ENCODE results near the gene KCNK16.

KCNK16 gene

GRCh38 chr6:39322306-39322850, at the start of gene KCNK16:
Gene KCNK16 (minus strand): TSS chr6:39322702. CDS start chr6:39322540, 162 bp downstream.
- peak; percentile 56 for DNase-seq

- DNase-seq = no peak
These were observed 47.9 kb upstream of the KCNK16 start for GRCh38 chr6:39370390-39370789.

DNA sequence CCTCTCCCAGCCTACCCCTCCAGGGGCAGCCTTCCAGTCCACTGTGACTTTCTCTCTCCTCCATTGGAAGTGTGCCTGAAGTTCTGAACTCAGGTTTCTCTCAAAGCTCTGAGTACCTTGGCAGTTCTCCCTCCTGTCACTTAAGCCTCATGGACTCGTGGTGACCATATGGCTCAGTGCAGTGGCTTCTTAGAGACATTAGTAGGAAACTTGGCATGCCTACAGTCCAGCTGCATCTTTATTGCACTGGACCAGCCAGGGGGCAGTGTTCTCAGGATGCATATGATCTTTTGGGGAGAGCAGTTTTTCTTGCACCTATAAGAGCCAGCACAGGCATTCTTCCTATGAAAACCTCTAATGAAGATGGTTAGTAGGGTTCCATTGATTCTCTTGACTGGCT, 47.5 kb upstream of the KCNK16 start:
- DNase-seq = no peak

DNA sequence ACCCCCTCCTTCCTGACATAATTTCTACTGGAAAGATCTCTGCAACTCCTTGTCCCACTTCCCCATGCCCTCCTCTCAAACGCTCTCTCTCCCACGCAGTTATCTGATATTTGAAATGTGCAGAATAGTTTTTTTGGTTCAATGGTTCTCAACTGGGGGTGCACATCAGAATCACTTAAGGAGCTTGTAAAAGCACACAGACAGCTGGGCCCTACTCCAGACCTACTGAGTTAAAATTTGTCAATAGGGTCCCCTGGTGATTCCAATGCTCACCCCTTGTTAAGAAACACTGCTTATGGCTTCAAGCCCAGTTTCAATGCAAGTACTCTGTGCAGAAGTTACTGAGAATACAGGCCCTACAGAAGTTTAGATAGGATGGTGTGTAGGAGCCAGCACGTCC, 45.2 kb upstream of the KCNK16 start:
- DNase-seq = no peak

- DNase-seq = peak; percentile 41
These were observed 44.6 kb upstream of the KCNK16 start for GRCh38 chr6:39366931-39367618.

DNA sequence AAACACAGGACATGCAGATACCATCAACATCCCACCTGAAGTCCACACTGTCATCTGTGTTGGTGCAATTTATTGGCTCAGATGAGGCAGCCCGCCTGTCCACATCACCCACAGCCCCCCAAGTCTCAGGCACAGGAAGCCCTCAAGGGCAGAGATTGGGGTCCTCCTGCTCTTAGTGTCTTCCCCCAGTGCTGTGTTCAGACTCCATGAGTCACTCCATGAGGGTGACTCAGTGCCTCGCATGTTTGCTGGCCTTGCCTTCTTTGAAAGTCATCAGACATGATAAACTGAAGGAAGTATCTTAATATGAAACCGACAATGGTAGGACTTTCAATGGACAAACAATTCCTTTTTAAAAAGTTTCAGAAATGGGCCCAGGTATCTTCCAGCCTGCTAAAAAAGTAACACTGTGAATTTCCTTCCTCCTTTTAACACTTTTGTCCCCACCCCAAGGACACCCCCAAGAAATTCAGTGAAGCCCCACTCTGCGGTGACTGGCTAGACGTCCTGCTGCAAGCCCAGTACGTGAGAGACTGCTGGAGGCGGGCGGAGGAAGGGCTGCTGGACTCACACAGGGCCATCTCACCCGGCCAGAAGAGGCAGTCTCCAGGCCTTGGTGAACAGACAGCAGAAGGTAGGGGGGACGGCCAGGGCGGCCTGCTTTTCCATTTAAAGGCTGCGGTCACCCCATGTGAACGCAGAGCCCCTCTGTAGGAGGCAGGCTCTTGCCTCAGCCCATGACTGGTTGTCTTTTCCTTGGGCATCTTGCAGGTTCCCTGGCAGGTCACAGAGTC, 43.0 kb upstream of the KCNK16 start:
- peak; percentile 44 for DNase-seq

- DNase-seq = no peak
These were observed 40.8 kb upstream of the KCNK16 start for GRCh38 chr6:39363280-39363679.

GRCh38 chr6:39362487-39362865, 40.0 kb upstream of the KCNK16 start:
- DNase-seq = peak; percentile 57

- peak; percentile 87 for DNase-seq
These were observed 39.4 kb upstream of the KCNK16 start for GRCh38 chr6:39361657-39362486.

- DNase-seq = no peak
These were observed 37.9 kb upstream of the KCNK16 start for GRCh38 chr6:39360378-39360777.

DNA sequence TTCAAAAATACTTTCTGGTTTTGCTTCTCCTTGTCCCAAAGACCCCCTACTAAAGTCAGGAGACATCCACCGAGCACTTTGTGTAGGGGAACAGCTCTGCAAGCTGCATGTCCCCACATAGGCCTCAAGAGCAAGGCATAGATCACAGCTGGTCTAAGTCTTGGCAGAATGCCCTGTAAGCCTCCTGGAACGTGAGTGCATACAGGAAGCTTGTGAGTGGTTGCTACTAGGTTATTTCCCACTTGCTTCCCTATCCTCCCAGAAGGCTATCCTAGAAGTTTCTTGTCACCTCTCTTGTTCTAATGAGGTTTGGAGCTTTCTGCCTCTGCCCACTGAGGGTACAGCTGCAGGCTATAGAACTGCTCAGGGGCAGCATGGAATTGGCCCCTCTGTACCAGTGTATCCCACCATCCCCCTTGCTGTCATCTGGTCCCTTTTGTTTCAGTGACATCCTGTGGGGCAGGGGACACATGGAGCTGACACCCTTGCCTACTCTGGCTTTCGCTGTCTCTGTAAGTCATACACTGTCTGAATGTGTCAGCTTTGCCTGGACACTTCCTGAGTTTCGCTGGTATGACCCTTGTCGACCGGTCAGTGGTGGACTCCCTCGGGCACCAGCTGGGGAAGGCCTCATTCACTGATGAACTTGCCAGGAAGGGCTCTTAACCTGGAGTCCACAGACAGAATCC, 35.6 kb upstream of the KCNK16 start:
- peak; percentile 92 for DNase-seq

DNA sequence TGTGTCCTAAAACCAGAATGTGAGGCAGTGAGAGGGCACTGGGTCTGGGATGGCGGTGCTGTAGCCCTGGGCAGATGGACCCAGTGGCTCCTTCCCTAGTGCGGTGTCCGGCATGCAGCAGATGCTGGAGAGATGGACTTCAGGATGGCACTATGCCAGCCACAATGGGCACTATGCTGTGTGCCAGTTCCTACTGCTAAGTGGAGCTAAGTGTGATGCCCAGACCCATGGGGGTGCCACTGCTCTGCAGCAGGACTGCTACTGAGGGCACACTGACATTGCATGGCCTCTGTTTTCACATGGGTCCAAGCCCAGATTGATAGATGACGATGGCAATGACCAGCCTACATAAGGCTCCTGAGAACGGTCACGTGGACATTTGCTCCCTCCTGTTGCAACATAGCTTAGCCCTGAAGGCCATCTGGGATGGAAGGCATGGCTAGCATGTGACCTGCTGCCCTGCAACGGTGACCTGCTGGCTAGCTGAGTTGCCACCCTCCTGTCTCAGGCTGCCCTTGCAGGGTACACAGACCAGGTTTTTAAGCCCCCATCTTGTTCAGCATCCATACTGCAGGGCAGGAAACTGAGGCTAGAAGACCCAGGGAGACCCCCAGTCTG, 31.3 kb upstream of the KCNK16 start:
- no peak for DNase-seq

DNA sequence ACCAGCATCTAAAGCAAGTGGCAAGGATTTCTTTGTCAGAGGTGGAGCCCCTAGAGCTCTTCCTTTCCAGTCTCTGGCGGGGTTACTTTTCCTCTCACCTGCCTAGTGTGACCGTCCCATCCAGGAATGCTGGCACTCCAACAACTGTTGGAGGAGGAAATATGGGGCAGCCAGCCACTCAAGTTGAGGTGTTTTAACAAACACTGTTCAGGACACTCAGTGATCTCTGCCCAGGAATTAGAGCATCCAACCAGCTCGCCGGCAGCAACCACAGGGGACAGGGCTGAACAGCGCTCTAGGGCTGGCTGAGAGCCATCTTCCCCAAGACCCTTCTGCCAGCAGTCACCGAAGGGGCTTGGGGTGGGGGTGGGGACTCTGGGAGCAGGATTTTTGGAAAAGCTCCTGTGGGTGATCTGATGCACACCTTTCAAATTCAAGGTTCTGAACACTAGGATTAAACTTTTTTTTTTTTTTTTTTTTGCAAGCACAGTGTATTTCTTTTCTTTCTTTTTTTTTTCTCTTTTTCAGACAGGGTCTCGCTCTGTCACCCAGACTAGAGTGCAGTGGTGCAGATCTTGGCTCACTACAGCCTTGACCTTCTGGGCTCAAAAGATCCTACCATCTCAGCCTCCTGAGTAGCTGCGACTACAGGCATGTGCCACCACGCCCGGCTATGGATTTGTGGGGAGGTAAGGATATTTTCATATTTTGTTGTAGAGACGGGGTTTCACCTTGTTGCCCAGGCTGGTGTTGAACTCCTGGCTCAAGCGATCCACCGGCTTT, 28.4 kb upstream of the KCNK16 start:
- peak; percentile 15 for DNase-seq

- no peak for DNase-seq
These were observed 26.2 kb upstream of the KCNK16 start for GRCh38 chr6:39348740-39349139.

DNA sequence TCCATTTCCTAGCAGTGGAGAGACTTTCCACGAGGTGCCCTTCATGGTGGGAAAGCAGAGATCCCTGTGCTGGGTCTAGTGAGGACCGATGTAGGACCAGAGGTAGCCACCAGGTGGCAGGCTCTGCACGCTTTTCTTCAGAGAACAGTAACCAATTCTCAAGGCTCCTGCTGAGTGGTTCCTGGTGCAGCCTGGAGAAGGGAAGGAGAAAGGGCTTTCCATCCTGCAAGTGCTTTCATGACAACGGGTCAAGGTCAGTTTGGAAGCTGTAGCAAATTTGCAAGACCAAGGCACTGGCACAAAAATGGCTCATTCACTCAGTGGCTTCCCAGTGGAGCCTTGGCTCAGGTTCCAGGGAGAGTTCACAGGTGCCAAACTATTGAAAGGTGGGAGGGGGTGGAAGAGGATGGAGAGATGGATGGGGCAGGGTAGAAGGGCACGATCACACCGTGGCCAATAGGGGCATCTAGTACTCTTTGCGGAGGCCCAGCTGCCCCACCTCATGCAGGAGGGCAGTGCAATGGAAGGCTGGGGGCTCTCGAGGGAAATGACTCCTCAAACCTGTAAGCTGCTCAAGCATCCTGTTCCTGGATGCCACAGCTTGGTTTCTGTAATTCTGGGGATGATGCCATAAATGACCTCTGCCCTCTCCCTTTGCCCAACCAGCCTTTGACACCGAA, 25.5 kb upstream of the KCNK16 start:
- DNase-seq = peak; percentile 77

- peak; percentile 18 for DNase-seq
These were observed 24.7 kb upstream of the KCNK16 start for GRCh38 chr6:39347206-39347605.

DNA sequence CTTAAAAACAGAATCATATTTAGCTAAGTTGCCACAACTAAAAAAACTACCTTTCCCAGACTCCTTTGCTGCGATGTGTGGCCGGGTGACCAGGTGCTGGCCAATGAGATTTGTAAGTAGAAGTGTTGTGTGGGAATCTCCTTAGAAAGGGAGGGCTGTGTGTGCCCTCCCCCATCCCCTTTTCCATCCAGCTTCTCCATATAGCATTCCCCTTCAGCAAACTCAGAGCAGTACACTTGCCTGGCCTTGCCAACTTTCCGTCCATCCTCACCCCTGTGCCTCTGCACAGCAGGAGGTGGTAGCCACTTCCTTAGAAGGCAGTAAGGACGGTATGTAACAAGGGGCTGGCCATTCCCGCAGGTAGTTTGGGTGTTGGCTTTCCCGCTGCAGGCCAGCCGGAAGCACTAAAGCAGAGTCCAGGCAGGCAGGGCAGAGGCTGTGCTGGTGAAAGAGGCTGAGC, 22.3 kb upstream of the KCNK16 start:
- DNase-seq = peak; percentile 6

DNA sequence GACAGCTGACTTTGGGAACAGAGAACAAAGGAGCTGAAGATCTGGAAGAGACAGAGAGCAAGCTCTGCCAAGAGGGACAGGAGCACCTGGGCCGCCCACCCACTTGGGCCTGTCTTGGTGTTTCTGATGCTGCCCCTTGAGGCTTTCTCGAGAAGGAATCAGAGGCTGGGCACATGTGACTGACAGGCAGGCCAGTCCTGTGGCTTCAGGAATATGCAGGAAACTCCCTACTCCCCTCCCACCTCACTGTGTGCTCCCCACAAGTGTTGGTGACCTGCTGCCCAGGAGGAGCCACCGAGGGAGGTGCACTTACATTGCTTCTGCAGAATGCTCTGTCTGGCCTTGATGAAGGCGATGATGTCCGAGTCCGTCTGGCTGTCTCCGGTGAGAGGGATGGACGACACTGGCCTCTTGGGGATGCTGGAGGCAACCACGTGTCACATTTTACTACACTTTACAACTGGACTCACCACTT, 20.9 kb upstream of the KCNK16 start:
- peak; percentile 24 for DNase-seq

- peak; percentile 52 for DNase-seq
These were observed 20.3 kb upstream of the KCNK16 start for GRCh38 chr6:39342692-39343395.

- DNase-seq = no peak
These were observed 19.4 kb upstream of the KCNK16 start for GRCh38 chr6:39341937-39342336.
